ENCODE data around the gene KIF26B.

The KIF26B gene

DNA sequence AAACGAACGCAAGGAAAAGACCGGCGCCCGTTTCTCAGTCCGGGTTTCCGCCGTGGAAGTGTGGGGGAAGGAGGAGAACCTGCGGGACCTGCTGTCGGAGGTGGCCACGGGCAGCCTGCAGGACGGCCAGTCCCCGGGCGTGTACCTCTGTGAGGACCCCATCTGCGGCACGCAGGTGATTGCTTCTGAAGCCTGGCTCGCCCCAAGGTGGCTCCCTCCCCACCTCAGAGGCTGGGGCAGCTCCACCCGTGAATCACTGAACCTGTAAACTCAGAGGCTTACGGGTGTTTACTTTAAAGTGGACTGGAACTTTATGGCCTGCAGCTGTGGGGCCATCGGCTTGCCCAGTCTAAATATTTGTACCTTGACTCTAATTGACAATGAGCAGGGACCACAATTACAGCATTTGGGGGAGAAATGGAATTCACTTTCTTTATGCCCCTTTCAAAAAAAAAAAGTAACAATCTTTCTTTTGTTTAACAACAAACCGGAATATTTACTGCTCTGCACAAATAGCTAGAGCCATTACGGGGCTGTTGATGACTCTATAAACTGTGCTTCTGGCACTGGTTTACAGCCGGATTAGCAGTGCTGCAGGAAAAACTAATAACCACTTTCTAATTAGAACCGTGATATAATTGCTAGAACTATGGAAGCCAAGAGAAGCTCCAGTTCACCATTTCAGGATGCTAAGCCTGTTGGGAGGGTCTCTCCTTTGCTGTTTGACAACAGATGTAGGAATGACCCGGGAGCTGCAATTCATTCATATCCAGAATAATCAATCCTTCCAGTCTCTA is 454.8 kb downstream of the KIF26B start:
- DNase-seq: no peak

- DNase-seq: no peak
Observed at GRCh38 chr1:245611251-245611650, 456.5 kb downstream of the KIF26B start.

GRCh38 chr1:245614476-245614875 is 459.7 kb downstream of the KIF26B start:
- DNase-seq: no peak

GRCh38 chr1:245615001-245615400 is 460.2 kb downstream of the KIF26B start:
- no peak for DNase-seq

DNA sequence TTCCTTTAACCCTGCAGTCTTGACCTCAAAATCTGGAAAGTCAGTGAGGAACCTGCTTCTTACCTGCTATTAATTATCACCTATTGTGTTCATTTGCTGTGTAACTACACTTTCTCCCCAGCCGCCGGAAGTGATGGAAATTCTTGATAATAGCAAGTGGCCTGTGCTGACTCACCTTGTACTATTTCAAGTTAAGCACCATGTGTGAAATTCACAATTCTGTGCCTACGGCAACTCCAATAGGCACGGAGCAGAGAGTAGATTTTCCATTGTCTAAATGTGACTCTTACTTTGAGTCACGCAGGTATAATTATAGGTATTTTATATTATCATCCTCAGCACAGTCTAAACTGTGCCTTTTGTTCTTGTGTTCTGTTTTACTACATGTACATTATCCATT is 466.8 kb downstream of the KIF26B start:
- DNase-seq: peak; percentile 1

DNA sequence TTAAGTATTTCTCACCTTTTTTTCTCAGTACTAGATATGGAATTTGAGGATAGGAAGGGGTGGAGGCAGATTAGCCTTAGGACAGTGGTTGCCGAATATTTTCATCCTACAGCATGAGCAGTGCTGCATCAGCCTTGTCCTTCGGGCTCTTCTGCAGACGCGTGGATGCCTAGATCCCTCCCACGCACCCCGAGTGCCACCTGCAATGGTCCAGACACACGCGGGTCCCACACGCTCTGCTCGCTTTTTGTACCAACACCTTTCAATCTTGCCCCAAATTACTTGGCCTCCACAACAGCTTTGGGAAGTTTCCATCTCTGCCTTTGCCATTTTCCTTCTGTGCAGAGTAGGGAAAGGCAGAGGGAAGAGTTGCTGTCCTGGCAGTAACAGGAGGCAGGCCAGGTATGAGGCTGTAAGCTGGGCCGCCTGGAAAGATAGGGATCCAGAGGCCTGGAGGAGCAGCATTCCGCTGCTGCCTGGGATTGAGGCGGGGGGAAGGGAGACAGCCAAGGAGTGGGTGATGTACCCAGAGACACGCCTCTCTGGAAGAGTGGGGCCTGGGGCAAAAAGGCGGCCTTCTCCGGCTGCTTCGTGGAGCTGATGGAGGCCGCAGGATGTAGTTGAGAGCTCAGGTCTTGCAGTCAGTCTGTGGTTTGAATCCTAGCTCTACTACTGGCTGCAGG is 467.7 kb downstream of the KIF26B start:
- no peak for DNase-seq

DNA sequence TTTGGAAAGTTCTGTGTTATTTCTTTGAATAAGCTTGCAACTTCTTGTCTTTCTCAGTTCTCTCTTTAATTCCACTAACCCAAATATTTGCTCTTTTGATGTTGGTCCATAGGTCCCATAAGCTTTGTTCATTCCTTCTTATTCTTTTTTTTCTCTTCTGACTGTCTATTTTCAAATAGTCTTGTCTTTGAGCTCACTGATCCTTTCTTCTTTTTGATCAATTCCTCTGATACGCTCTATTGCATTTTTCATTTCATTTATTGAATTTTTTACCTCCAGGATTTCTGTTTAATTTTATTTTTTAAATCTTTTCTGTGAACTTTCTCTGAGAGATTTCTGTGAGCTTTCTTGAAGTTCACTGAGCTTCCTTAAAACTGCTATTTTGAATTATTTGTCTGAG is 486.6 kb downstream of the KIF26B start:
- no peak for DNase-seq

- DNase-seq: no peak
Observed at GRCh38 chr1:245645406-245645805, 490.6 kb downstream of the KIF26B start.

GRCh38 chr1:245645894-245646293 is 491.1 kb downstream of the KIF26B start:
- no peak for DNase-seq

DNA sequence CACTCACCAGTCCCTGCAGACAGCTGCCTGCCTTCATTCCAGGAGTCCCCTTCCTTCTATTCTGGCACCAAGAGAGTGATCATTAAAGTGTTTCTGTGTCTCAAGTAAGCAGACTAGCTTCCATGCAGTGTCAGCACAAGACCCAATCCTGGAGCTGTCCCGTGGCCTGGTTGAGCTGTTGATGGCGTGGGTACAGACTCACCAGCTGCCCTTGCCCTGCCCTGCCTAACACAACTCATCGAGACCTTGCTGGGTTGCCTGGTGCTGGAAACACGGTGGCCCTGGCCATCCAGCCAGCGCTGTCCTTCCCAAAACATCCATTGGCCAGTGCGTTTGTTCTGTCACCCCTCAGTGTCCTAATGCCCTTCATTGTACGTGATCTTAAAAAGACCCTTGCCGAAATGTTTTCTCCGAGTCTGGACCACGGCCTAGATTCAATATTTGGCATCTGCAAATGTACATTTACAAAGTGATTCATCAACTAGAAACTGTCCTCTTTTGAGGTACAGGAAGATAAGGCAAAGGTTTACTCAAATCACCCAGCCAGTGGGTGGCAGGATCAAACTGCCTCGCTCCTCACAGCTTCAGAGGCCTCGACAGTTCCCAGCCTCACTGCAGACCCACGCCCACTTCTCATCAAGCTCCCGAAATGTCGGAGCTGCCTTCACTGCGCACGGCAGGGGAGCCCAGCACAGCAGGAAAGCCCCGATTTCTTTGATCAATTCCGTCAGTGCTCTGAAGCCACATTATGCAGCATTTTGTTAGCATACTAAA is 494.2 kb downstream of the KIF26B start:
- DNase-seq: peak; percentile 2

GRCh38 chr1:245649666-245650065 is 494.9 kb downstream of the KIF26B start:
- DNase-seq: no peak

DNA sequence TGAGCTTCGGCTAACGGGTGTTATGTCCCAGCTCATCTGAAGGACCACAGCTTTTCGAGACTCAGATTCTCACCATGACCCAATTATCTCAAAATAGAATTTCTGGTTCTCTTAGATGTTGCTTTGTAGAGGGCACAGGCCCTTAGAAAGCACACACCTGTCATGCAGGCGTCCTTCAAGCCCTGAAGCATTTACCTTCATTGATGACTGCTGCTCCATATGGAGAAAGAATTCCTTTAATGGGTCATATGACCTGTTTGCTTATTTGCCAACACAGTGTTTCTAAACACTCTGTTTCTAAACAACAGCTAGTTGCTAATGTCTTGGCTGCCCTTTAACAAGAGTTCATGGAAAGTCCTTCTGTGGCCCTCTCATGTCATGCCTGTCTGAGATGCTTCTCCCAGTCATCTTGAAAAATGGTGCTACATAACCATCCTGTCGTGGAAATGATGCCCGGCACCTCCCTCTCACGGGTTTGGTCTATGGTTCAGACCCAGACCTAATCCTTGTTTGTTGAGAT is 495.7 kb downstream of the KIF26B start:
- no peak for DNase-seq

DNA sequence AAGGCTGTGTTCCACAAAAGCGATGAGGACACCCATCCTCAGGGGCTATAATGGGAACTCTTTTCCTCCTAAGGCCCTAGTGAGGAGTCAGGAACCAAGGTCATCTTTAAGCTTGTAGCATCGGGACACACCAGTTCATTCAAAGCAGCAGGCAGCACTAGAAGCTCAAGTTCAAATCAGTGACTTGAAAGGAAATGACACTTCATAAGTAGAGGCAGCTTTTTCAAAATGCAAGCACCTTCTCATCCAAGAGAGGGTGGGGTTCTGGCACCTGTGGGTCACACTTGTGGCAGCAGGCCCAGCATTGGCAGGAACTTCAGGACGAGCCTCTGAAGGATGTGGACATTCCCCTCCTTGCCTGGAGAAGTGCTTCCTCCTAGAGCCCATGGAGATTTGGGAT is 496.3 kb downstream of the KIF26B start:
- DNase-seq: no peak

GRCh38 chr1:245652116-245652515 is 497.3 kb downstream of the KIF26B start:
- DNase-seq: no peak

GRCh38 chr1:245652660-245653427 is 498.1 kb downstream of the KIF26B start:
- no peak for DNase-seq

DNA sequence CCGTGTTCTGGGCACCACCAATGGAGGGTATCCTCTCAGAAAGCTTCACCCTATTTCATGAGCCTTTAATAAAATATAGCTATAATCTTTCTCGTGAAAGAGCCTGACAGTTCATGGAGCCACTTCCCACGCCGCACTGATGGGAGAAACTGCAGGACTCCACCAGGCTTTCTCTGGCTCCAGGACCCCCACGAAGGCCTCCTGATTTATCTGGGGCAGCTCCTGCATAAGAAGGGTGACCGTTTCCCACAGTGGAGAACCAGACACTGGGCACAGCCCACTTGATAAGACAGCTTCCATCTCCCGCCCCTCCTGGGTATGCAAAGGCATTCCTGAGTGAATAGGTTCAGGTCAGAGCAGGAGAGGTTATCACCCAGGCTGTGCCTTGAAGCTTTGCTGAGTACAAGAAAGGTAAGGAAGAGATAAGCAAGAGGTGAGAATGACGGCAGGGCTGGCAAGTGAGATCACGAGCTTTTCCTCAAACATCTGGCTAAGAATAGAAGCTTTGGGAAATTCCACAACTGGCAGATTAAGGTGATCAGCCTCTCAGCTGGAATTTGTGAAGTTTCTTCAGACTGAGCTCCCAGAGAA is 499.8 kb downstream of the KIF26B start:
- no peak for DNase-seq

DNA sequence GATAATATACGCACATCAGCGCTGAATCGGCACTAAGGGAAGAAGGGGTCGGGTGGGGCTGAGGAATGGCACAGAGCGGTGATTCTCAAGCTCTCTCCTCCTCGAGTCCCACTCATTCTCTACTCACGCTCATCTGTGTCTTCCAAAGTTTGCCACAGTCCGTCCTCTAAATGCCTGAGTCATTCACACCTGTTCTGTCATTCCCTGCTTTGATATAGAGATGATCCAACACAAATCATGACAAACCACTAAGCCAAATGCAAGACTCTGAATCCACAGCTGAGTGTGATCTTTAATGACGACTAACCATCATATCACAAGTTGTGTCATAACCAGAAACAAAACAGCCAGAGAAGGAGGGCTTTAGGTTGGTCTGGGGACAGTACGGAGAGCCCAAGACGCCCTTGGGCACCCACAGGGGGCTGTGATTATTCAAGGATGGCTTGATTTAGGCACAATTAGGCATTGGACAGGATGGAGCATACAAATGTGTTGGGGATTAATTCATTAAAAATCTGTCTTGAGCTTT is 501.5 kb downstream of the KIF26B start:
- no peak for DNase-seq

DNA sequence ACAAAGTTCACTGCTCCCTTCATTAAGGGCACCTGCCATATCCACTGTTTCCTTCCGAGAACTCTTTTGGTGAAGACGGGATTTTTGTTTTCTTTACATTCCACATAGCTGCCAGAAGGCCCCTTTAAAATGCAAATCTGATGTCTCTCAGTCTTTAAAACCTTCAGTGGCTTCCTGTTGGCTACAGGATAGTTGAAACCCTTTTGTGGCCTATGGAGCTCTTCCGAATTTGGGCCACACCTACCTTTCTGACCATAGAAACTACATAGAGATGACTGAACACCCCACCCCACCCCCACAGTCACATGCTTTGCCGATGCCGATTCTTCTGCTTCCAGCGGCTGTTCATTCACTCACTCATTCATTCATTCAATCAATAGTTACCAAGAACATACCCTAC is 502.6 kb downstream of the KIF26B start:
- no peak for DNase-seq

GRCh38 chr1:245663373-245663772 is 508.6 kb downstream of the KIF26B start:
- no peak for DNase-seq

DNA sequence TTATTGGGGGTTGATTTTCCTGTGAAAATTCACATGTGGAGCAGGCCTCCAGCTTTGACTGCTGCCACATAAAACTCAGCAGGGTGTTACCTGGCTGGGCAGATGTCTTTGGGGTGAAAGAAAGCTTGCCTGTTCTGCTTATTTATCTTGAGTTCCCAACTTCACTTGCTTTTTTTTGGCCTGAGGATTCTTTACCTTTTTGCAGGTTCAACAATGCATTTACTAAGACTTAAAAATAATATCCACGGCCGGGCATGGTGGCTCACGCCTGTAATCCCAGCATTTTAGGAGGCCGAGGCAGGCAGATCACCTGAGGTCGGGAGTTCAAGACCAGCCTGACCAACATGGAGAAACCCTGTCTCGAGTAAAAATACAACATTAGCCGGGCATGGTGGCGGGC is 509.1 kb downstream of the KIF26B start:
- DNase-seq: no peak

DNA sequence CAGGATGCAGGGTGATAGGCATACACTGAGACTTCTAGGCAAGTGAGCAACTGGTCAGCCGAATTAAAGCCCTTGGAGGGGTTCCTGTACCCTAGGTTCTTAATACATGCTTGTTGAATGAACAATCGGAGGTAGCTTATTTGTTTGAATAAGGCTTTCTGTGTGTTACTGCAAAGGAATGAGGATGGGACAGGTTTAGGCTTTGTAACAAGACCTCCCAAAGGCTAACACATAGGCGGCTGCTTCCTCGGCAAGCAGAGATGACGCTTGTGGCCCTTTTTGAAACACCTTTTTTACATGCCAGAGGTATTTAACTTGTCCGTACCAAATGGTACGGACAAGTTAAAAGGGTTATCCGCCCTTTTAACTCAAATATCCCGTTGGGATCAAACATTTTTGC is 511.6 kb downstream of the KIF26B start:
- no peak for DNase-seq

GRCh38 chr1:245671349-245671748 is 516.6 kb downstream of the KIF26B start:
- DNase-seq: no peak

Data from activated CD4-positive, alpha-beta T cell treated with anti-CD3 and anti-CD28 coated beads, Interleukin-10, Interleukin-2, amounts not matched to agents 100 ng/mL and 50 ng/mL, durations not matched to agents 16 hours and 8 hours (primary cell).